ENCODE results near the gene CSRNP3. TPM values are rescaled to one million over a fixed set of nuclear protein-coding genes. Genes with fewer than 3 reads are reported as not detected.
A peak's percentile ranks its signal among the peaks of the same experiment; 100 is the strongest.

The CSRNP3 gene
- total RNA-seq, 2 donors from 2014 or later = 1.8 to 2.7 TPM

DNA sequence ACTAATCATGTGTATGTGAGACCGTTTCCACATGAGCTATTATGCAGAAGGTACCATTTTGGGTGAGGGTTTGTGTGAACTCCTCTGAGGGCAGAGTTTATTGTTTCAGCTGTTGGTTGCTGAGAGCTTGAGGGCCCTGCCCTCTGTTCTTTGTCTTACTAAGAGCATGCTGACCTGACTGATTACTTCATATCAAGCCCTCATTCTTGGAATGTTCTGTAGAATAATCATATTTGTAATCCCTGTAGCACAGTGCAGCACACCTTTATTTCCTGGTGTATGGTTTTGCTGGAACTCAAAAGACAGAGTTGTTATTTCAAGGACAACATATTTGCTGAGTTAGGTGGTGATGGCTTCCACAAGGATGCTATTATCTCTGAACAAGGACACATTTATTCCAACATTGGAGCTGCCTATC lies 206.1 kb downstream of the CSRNP3 start:
- no peaks in the 10 kb centered on the region for H3K27me3 ChIP-seq (replicated peaks; ENCODE audit: insufficient read depth)
- ATAC-seq (ENCODE audit: insufficient number of reproducible peaks, low FRiP score, low read depth) (no peak), DNase-seq (ENCODE audit: low spot score) (no peak)
- H3K4me3 ChIP-seq = no peak overlapping the region
- H3K9me3 ChIP-seq = no peaks in the 10 kb centered on the region
- TF ChIP-seq CTCF (IDR thresholded peaks at IDR 0.05) = no peak
- peaks cover 0 to 6% of the 10 kb centered on the region in 2 donors for H3K4me1 ChIP-seq (ENCODE audit: control insufficient read depth in 1 of 2, low read depth in 2 of 2)
- no peaks in the 10 kb centered on the region for H3K36me3 ChIP-seq
- no peak overlapping the region for H3K27ac ChIP-seq

DNA sequence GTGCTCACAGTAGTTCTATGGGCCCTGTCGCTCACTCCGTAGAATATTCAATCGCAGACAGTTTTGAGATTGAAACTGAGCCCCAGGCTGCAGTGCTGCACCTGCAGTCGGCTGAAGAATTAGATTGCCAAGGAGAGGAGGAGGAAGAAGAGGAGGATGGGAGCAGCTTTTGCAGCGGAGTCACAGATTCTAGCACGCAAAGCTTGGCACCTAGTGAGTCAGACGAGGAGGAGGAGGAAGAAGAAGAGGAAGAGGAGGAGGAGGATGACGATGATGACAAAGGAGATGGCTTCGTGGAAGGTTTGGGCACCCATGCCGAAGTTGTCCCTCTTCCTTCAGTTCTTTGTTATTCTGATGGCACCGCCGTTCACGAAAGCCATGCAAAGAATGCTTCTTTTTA lies 209.4 kb downstream of the CSRNP3 start:
- no peaks in the 10 kb centered on the region for H3K27me3 ChIP-seq (replicated peaks; ENCODE audit: insufficient read depth)
- no peak for ATAC-seq (ENCODE audit: insufficient number of reproducible peaks, low FRiP score, low read depth)
- H3K27ac ChIP-seq = no peak overlapping the region
- no peaks in the 10 kb centered on the region for H3K36me3 ChIP-seq
- peaks cover 12 to 29% of the 10 kb centered on the region in 2 donors for H3K4me1 ChIP-seq (ENCODE audit: control insufficient read depth in 1 of 2, low read depth in 2 of 2)
- no peak for TF ChIP-seq CTCF (IDR thresholded peaks at IDR 0.05)
- no peak for DNase-seq (ENCODE audit: low spot score)
- H3K9me3 ChIP-seq = no peaks in the 10 kb centered on the region
- H3K4me3 ChIP-seq = no peak overlapping the region

- no peak for DNase-seq (ENCODE audit: low spot score)
- peaks cover 19 to 36% of the 10 kb centered on the region in 2 donors for H3K4me1 ChIP-seq (ENCODE audit: control insufficient read depth in 1 of 2, low read depth in 2 of 2)
- no peak for ATAC-seq (ENCODE audit: insufficient number of reproducible peaks, low FRiP score, low read depth)
Observed at GRCh38 chr2:165679621-165680020, 210.1 kb downstream of the CSRNP3 start.

GRCh38 chr2:165681841-165682240 lies 212.3 kb downstream of the CSRNP3 start:
- H3K27ac ChIP-seq = peak overlapping the region; percentile 71 to 93
- TF ChIP-seq CTCF (IDR thresholded peaks at IDR 0.05) = no peak
- no peaks in the 10 kb centered on the region for H3K27me3 ChIP-seq (replicated peaks; ENCODE audit: insufficient read depth)
- H3K36me3 ChIP-seq = no peaks in the 10 kb centered on the region
- H3K4me1 ChIP-seq (ENCODE audit: control insufficient read depth in 1 of 2, low read depth in 2 of 2) = peaks cover 29 to 45% of the 10 kb centered on the region in 2 donors
- ATAC-seq (ENCODE audit: insufficient number of reproducible peaks, low FRiP score, low read depth) (no peak), DNase-seq (ENCODE audit: low spot score) (no peak)
- peak overlapping the region; percentile 53 for H3K4me3 ChIP-seq
- H3K9me3 ChIP-seq = no peaks in the 10 kb centered on the region

More at GRCh38 chr2:165679621-165680020, 210.1 kb downstream of the CSRNP3 start:
- H3K9me3 ChIP-seq = no peaks in the 10 kb centered on the region
- H3K27me3 ChIP-seq (replicated peaks; ENCODE audit: insufficient read depth) = no peaks in the 10 kb centered on the region
- no peaks in the 10 kb centered on the region for H3K36me3 ChIP-seq
- no peak overlapping the region for H3K4me3 ChIP-seq
- H3K27ac ChIP-seq = no peak overlapping the region
- no peak for TF ChIP-seq CTCF (IDR thresholded peaks at IDR 0.05)

GRCh38 chr2:165682546-165682945 lies 213.0 kb downstream of the CSRNP3 start:
- DNase-seq (ENCODE audit: low spot score) = no peak
- peak; percentile 60 for ATAC-seq (ENCODE audit: insufficient number of reproducible peaks, low FRiP score, low read depth)
- no peaks in the 10 kb centered on the region for H3K36me3 ChIP-seq

More at GRCh38 chr2:165682546-165682945, 213.0 kb downstream of the CSRNP3 start:
- Histone ChIP-seq H3K4me1 (ENCODE audit: control insufficient read depth in 1 of 2, low read depth in 2 of 2) (peaks cover 33 to 52% of the 10 kb centered on the region in 2 donors), H3K27me3 (replicated peaks; ENCODE audit: insufficient read depth) (no peaks in the 10 kb centered on the region), H3K4me3 (peak overlapping the region; percentile 53), H3K9me3 (no peaks in the 10 kb centered on the region), H3K27ac (peak overlapping the region; percentile 71 to 93)
- no peak for TF ChIP-seq CTCF (IDR thresholded peaks at IDR 0.05)

Measured in thoracic aorta (tissue), 2 donors.